HEK293T (cell line): Measurements from ENCODE around the gene GUCY1A2.
A peak's percentile ranks its signal among the peaks of the same experiment; 100 is the strongest.

Experiments
- CTCF ChIA-PET: fragments of 350-600 bp; formaldehyde crosslinking; extraction: SDS; loops from one replicate; lab custom pipeline; 2021; ENCODE audit warnings: antibody characterized with exemption, inconsistent platforms; lab: Yijun Ruan, JAX
- POLR2A ChIA-PET: fragments of 350-600 bp; formaldehyde crosslinking; extraction: SDS; loops from one replicate; lab custom pipeline; 2020; ENCODE audit warnings: antibody characterized with exemption, inconsistent platforms; lab: Yijun Ruan, JAX
- DNase-seq: peaks from one replicate; pipeline ENCODE4 v3.0.0; 2012; ENCODE audit warnings: mixed read lengths; ENCODE audit errors: extremely low spot score
- ARNT ChIP-seq: fragments of 450-650 bp; IDR thresholded peaks from 2 replicates; pipeline ENCODE4 v1.6.1; 2017; ENCODE audit warnings: mild to moderate bottlenecking
- BHLHE40 ChIP-seq: fragments of 450-650 bp; IDR thresholded peaks from 2 replicates; pipeline ENCODE4 v1.6.1; 2016; ENCODE audit warnings: mild to moderate bottlenecking, moderate library complexity, borderline replicate concordance
- CTBP1 ChIP-seq: fragments of 450-650 bp; IDR thresholded peaks from 2 replicates; pipeline ENCODE4 v1.6.1; 2016; ENCODE audit warnings: borderline replicate concordance
- ELF4 ChIP-seq: fragments of 450-650 bp; IDR thresholded peaks from 2 replicates; pipeline ENCODE4 v1.6.1; 2017; ENCODE audit warnings: antibody characterized with exemption
- FOXA1 ChIP-seq: fragments of 450-650 bp; IDR thresholded peaks from 2 replicates; pipeline ENCODE4 v1.6.1; 2016; ENCODE audit warnings: mild to moderate bottlenecking
- FOXK2 ChIP-seq: fragments of 450-650 bp; IDR thresholded peaks from 2 replicates; pipeline ENCODE4 v1.6.1; 2016; ENCODE audit warnings: mild to moderate bottlenecking
- FOXM1 ChIP-seq: fragments of 450-650 bp; IDR thresholded peaks from 2 replicates; pipeline ENCODE4 v1.6.1; 2017; ENCODE audit warnings: mild to moderate bottlenecking, borderline replicate concordance
- HDGF ChIP-seq: fragments of 450-650 bp; IDR thresholded peaks from 2 replicates; pipeline ENCODE4 v1.6.1; 2017; ENCODE audit warnings: antibody characterized with exemption, borderline replicate concordance
- L3MBTL2 ChIP-seq: fragments of 450-650 bp; conservative IDR thresholded peaks from 2 replicates; pipeline ENCODE4 v1.6.1; 2016; ENCODE audit warnings: mild to moderate bottlenecking
- LEF1 ChIP-seq: fragments of 450-650 bp; IDR thresholded peaks from 2 replicates; pipeline ENCODE4 v1.6.1; 2017; ENCODE audit warnings: mild to moderate bottlenecking, borderline replicate concordance
- NFRKB ChIP-seq: fragments of 450-650 bp; IDR thresholded peaks from 2 replicates; pipeline ENCODE4 v1.6.1; 2016; ENCODE audit warnings: mild to moderate bottlenecking, moderate library complexity
- SP1 ChIP-seq: fragments of 450-650 bp; IDR thresholded peaks from 2 replicates; pipeline ENCODE4 v1.6.1; 2017
- SUZ12 ChIP-seq: fragments of 450-650 bp; IDR thresholded peaks from 2 replicates; pipeline ENCODE4 v1.6.1; 2016; ENCODE audit warnings: mild to moderate bottlenecking
- TARDBP ChIP-seq: fragments of 450-650 bp; IDR thresholded peaks from 2 replicates; pipeline ENCODE4 v1.6.1; 2016
- ZNF384 ChIP-seq: fragments of 450-650 bp; IDR thresholded peaks from 2 replicates; pipeline ENCODE4 v1.6.1; 2016
- TF ChIP-seq, protein P1 (sequence below): fragments of 450-650 bp; IDR thresholded peaks from 2 replicates; pipeline ENCODE4 v1.6.1; 2016

The GUCY1A2 gene

DNA sequence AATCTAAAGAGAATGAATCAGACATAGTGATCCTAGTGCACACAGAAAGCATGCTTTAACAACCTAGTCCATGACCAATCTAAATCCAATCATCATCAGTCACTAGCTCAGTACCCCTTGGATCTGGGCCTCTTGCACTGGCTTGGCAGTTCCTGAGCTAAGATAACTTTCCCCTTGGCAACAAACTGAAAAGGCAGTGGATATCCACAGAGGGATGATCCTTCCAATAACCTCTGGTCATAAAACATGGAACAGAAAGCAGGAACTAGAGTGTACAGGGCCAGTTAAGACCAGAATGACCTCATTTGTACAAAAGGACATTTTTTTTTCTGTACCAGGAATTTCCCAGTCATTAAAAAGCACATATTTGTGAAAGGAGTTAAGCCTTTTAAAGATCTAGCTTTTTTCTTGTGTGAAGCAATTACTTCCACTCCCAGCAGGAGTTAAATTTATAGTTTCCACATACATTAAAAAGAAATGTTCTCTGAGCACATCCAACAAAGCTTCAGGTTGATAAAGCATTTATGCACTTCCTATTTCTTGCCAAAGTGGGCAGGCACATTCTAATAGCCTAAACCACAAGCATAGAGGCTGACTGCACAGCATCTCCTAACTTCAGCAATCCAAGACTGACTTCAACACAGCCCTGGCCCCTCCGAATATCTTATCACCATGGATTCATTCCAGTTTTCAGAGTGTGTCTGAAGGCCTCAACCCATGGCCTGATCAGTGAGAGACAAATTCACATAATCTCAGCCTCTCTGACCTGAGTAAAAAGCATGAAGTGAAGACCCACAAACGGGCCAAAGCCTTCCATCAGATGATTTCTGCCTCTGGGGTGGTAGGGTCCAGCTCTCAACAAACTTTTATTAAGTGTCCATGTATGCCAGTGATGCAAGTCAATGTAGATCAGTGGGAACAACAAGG, 29.9 kb downstream of the GUCY1A2 start:
- TF ChIP-seq HDGF (no peak), FOXK2 (no peak), BHLHE40 (no peak), SUZ12 (no peak), NFRKB (no peak), ARNT (no peak)
- TF ChIP-seq, protein P1, sequence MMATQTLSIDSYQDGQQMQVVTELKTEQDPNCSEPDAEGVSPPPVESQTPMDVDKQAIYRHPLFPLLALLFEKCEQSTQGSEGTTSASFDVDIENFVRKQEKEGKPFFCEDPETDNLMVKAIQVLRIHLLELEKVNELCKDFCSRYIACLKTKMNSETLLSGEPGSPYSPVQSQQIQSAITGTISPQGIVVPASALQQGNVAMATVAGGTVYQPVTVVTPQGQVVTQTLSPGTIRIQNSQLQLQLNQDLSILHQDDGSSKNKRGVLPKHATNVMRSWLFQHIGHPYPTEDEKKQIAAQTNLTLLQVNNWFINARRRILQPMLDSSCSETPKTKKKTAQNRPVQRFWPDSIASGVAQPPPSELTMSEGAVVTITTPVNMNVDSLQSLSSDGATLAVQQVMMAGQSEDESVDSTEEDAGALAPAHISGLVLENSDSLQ = no peak
- ChIA-PET POLR2A (interaction anchor here (0.7 kb wide), 1 partner anchor 583 kb away, joined by 3 read pairs; no protein-coding TSS in a partner anchor), CTCF (interaction anchor here (0.6 to 1.0 kb wide), 3 partner anchors 14 to 497 kb away, joined by 3 to 4 read pairs (median 3); no protein-coding TSS in a partner anchor)
- DNase-seq = no peak

- ChIA-PET POLR2A (interaction anchor here (1.0 kb wide), 1 partner anchor 28 kb away, joined by 3 read pairs; no protein-coding TSS in a partner anchor), CTCF (interaction anchor here (0.7 kb wide), 1 partner anchor 107 kb away, joined by 3 read pairs; no protein-coding TSS in a partner anchor)
- DNase-seq = no peak
- no peak for TF ChIP-seq BHLHE40
- no peak for TF ChIP-seq HDGF
- no peak for TF ChIP-seq LEF1
- TF ChIP-seq, protein P1 = no peak
- no peak for TF ChIP-seq L3MBTL2
- TF ChIP-seq SP1 = no peak
- no peak for TF ChIP-seq ZNF384
- TF ChIP-seq FOXM1 = no peak
- no peak for TF ChIP-seq ELF4
- no peak for TF ChIP-seq FOXA1
- TF ChIP-seq NFRKB = no peak
These were observed 31.6 kb downstream of the GUCY1A2 start for GRCh38 chr11:106986673-106987072.

- ChIA-PET POLR2A (interaction anchor here (1.0 kb wide), 1 partner anchor 28 kb away, joined by 3 read pairs; no protein-coding TSS in a partner anchor), CTCF (interaction anchor here (0.7 kb wide), 1 partner anchor 107 kb away, joined by 3 read pairs; no protein-coding TSS in a partner anchor)
- DNase-seq = peak; percentile 11
These were observed 32.0 kb downstream of the GUCY1A2 start for GRCh38 chr11:106986261-106986660.

GRCh38 chr11:106983991-106984390, 34.3 kb downstream of the GUCY1A2 start:
- ChIA-PET CTCF (no interaction called here), POLR2A (no interaction called here)
- no peak for DNase-seq

More at GRCh38 chr11:106986261-106986660, 32.0 kb downstream of the GUCY1A2 start:
- TF ChIP-seq SUZ12 (no peak), HDGF (no peak), ARNT (no peak), ELF4 (no peak), SP1 (no peak), FOXM1 (no peak), FOXA1 (no peak), TARDBP (no peak), BHLHE40 (no peak), CTBP1 (no peak)
- TF ChIP-seq, protein P1 = no peak

GRCh38 chr11:106983261-106983660, 35.0 kb downstream of the GUCY1A2 start:
- TF ChIP-seq, protein P1 = no peak
- TF ChIP-seq SP1 = no peak
- TF ChIP-seq BHLHE40 = no peak
- TF ChIP-seq SUZ12 = no peak
- TF ChIP-seq ELF4 = no peak
- no peak for TF ChIP-seq FOXM1
- TF ChIP-seq ARNT = no peak
- TF ChIP-seq FOXK2 = no peak
- no peak for TF ChIP-seq ZNF384
- no peak for TF ChIP-seq FOXA1
- POLR2A ChIA-PET = no interaction called here
- no peak for DNase-seq
- CTCF ChIA-PET = no interaction called here

More at GRCh38 chr11:106983991-106984390, 34.3 kb downstream of the GUCY1A2 start:
- no peak for TF ChIP-seq FOXA1
- no peak for TF ChIP-seq ELF4
- no peak for TF ChIP-seq L3MBTL2
- TF ChIP-seq FOXM1 = no peak
- no peak for TF ChIP-seq NFRKB
- no peak for TF ChIP-seq ARNT
- TF ChIP-seq FOXK2 = no peak
